Sigmoid colon (tissue), 7 donors: ENCODE measurements around the gene ZNF518B. TPM values are rescaled to one million over a fixed set of nuclear protein-coding genes. Genes with fewer than 3 reads are reported as not detected.

Source experiments
- DNase-seq: peaks from one replicate; pipeline ENCODE4 v3.0.0-alpha.2; 2019
- H3K27ac ChIP-seq, 4 donors: fragments of 200-600 bp; sonication (generic); one replicate each; pipeline ENCODE4 v1.5.1; 2016 to 2019; ENCODE audit warnings: mild to moderate bottlenecking in 1 of 4
- H3K27me3 ChIP-seq, 3 donors: fragments of 200-600 bp; sonication (generic); one replicate each; pipeline ENCODE4 v1.5.1; 2019; ENCODE audit warnings: mild to moderate bottlenecking in 1 of 3
- H3K36me3 ChIP-seq, 4 donors: fragments of 200-600 bp; sonication (generic); one replicate each; pipeline ENCODE4 v1.5.1; 2016 to 2019
- H3K4me1 ChIP-seq, 4 donors: fragments of 200-600 bp; sonication (generic); one replicate each; pipeline ENCODE4 v1.5.1; 2017 to 2019
- H3K4me3 ChIP-seq, 4 donors: fragments of 200-600 bp; sonication (generic); one replicate each; pipeline ENCODE4 v1.5.1; 2017 to 2019; ENCODE audit warnings: mild to moderate bottlenecking in 2 of 4, moderate library complexity in 1 of 4
- H3K9me3 ChIP-seq, 4 donors: fragments of 200-600 bp in 3 of 4; sonication (generic) in 3 of 4; one replicate each; pipeline versions ENCODE4 v1.5.1 to v1.6.1; 2013 to 2019
- CTCF ChIP-seq, 4 experiments: fragments of 450-650 bp in 3 of 4; fragments of 200-600 bp in 1 of 4; IDR thresholded peaks; one replicate each; pipeline ENCODE4 v1.5.1; 2016 to 2019; ENCODE audit warnings: antibody characterized with exemption in 4 of 4, mild to moderate bottlenecking in 3 of 4, moderate library complexity in 2 of 4
- EP300 ChIP-seq, 4 donors: sonication (generic); formaldehyde crosslinking; IDR thresholded peaks; one replicate each; pipeline ENCODE4 v1.6.1; 2017; ENCODE audit warnings: antibody characterized with exemption in 4 of 4
- POLR2A ChIP-seq, 2 donors: fragments of 450-650 bp; IDR thresholded peaks; one replicate each; pipeline ENCODE4 v1.6.1; 2016; ENCODE audit warnings: antibody characterized with exemption in 2 of 2, mild to moderate bottlenecking in 2 of 2, moderate library complexity in 2 of 2
- POLR2AphosphoS5 ChIP-seq, 4 donors: sonication (generic); formaldehyde crosslinking; IDR thresholded peaks; one replicate each; pipeline ENCODE4 v1.6.1; 2017; ENCODE audit warnings: antibody characterized with exemption in 4 of 4
- WGBS, 2 donors: extraction: QIAGEN DNeasy Blood & Tissue Kit; methylation state at CpG; one replicate each; pipeline ENCODE4 v1.1.7; 2013; 5-methylcytosine and 5-hydroxymethylcytosine counted together
- intact Hi-C: fragments of 100-400 bp; cut with DNase I; formaldehyde crosslinking; loops from one replicate; pipeline ENCODE4 v1.15.1; 2023
- polyA plus RNA-seq, 3 donors: library from polyadenylated mRNA; stranded (reverse); fragments of 200-250 nt; gene quantifications; one replicate each; pipeline ENCODE4 v1.2.3, GENCODE V29; 2013
- total RNA-seq, 4 donors: library from RNA; depleted of rRNA; stranded (reverse); fragments of >200 nt; gene quantifications; one replicate each; pipeline ENCODE4 v1.1.0, GENCODE V29; 2016
- donor health status: healthy with polysubstance abuse.
- donor health status: Bipolar disorder and iron deficiency.
- donor health status: healthy.

The ZNF518B gene
- 10 to 100 TPM; 20.0 to 46.0 (median 29.3) TPM for total RNA-seq
- polyA plus RNA-seq, result 1 to 10 TPM; 4.6 to 6.3 (median 6.0) TPM

GRCh38 chr4:10457255-10457801 lies at the start of gene ZNF518B:
Gene ZNF518B, minus strand, starts transcription at chr4:10457426. Its CDS starts 11,098 bp downstream, at chr4:10446328.
- 3 to 10% methylated on average over 60 of the region's 60 CpGs for WGBS, 2 donors
- peak; percentile 68 for DNase-seq
- peaks cover 0 to 23% (median 15%) of the 10 kb centered on the region in 4 donors for H3K4me1 ChIP-seq
- intact Hi-C loops, result loop anchor here (2.0 kb wide), 1 partner anchor 301 kb away; no protein-coding TSS in a partner anchor
- peaks cover 10 to 31% (median 18%) of the 10 kb centered on the region in 3 donors for H3K27me3 ChIP-seq
- H3K36me3 ChIP-seq, result peaks cover 3 to 25% (median 9%) of the 10 kb centered on the region in 4 donors
- peak within 1 kb of the TSS; percentile 39 to 65 (median 63) for H3K4me3 ChIP-seq
- peak; percentile 15 to 71 (median 50) for TF ChIP-seq POLR2AphosphoS5 (IDR thresholded peaks at IDR 0.05)
- TF ChIP-seq CTCF (IDR thresholded peaks at IDR 0.05), result no peak
- H3K27ac ChIP-seq, result peak within 1 kb of the TSS; percentile 52 to 75 (median 61)
- H3K9me3 ChIP-seq, result no peaks in the 10 kb centered on the region

- intact Hi-C loops, result no loop called here
- TF ChIP-seq EP300 (IDR thresholded peaks at IDR 0.05), result no peak
- TF ChIP-seq CTCF (IDR thresholded peaks at IDR 0.05), result no peak
- TF ChIP-seq POLR2AphosphoS5 (IDR thresholded peaks at IDR 0.05), result no peak
- TF ChIP-seq POLR2A (IDR thresholded peaks at IDR 0.05), result no peak
- no peak for DNase-seq
- Histone ChIP-seq H3K27ac (no peak overlapping the region), H3K4me3 (no peak overlapping the region), H3K4me1 (no peaks in the 10 kb centered on the region), H3K27me3 (no peaks in the 10 kb centered on the region), H3K36me3 (no peaks in the 10 kb centered on the region), H3K9me3 (no peaks in the 10 kb centered on the region)
- WGBS, 2 donors, result 79% methylated on average over 4 of the region's 4 CpGs
These were observed 48.9 kb upstream of the ZNF518B start for GRCh38 chr4:10506077-10506476.

- WGBS, 2 donors, result 82 to 85% methylated on average over 5 of the region's 5 CpGs
- TF ChIP-seq CTCF (IDR thresholded peaks at IDR 0.05) (no peak), EP300 (IDR thresholded peaks at IDR 0.05) (no peak), POLR2AphosphoS5 (IDR thresholded peaks at IDR 0.05) (no peak), POLR2A (IDR thresholded peaks at IDR 0.05) (no peak)
- no peak for DNase-seq
- no peaks in the 10 kb centered on the region for H3K36me3 ChIP-seq
- no peaks in the 10 kb centered on the region for H3K9me3 ChIP-seq
- H3K27me3 ChIP-seq, result no peaks in the 10 kb centered on the region
- no peak overlapping the region for H3K4me3 ChIP-seq
- H3K4me1 ChIP-seq, result no peaks in the 10 kb centered on the region
- no peak overlapping the region for H3K27ac ChIP-seq
- intact Hi-C loops, result no loop called here
These were observed 47.4 kb upstream of the ZNF518B start for GRCh38 chr4:10504570-10505179.

- intact Hi-C loops, result no loop called here
- no peak overlapping the region for H3K27ac ChIP-seq
- no peak overlapping the region for H3K4me3 ChIP-seq
- no peaks in the 10 kb centered on the region for H3K4me1 ChIP-seq
- H3K9me3 ChIP-seq, result no peaks in the 10 kb centered on the region
- TF ChIP-seq POLR2A (IDR thresholded peaks at IDR 0.05) (no peak), CTCF (IDR thresholded peaks at IDR 0.05) (no peak), EP300 (IDR thresholded peaks at IDR 0.05) (no peak), POLR2AphosphoS5 (IDR thresholded peaks at IDR 0.05) (no peak)
- no peak for DNase-seq
- H3K36me3 ChIP-seq, result no peaks in the 10 kb centered on the region
- WGBS, 2 donors, result 92 to 93% methylated on average over 5 of the region's 5 CpGs
- no peaks in the 10 kb centered on the region for H3K27me3 ChIP-seq
These were observed 45.5 kb upstream of the ZNF518B start for GRCh38 chr4:10502717-10503116.
